Neural cell (in vitro differentiated cells): Measurements from ENCODE around the gene SIX1.
A peak's percentile ranks its signal among the peaks of the same experiment; 100 is the strongest.

Source experiments
- CTCF ChIP-seq: fragments of 450-650 bp; IDR thresholded peaks from 2 replicates; pipeline ENCODE4 v1.5.1; 2014; ENCODE audit warnings: antibody characterized with exemption, mild to moderate bottlenecking, moderate library complexity; ENCODE audit not compliant: poor library complexity, severe bottlenecking
- EP300 ChIP-seq: fragments of 450-650 bp; conservative IDR thresholded peaks from 2 replicates; pipeline ENCODE4 v1.6.1; 2014; ENCODE audit warnings: antibody characterized with exemption, mild to moderate bottlenecking, moderate library complexity; ENCODE audit not compliant: poor library complexity, severe bottlenecking
- EZH2 ChIP-seq: fragments of 200-600, 300-800 bp; shearing (Covaris generic), sonication (generic); IDR thresholded peaks from 2 replicates; pipeline ENCODE4 v1.6.1; 2014; ENCODE audit warnings: antibody characterized with exemption, low read length, borderline replicate concordance, mild to moderate bottlenecking; ENCODE audit not compliant: insufficient read depth, poor library complexity, severe bottlenecking
- MXI1 ChIP-seq: fragments of 450-650 bp; conservative IDR thresholded peaks from 2 replicates; pipeline ENCODE4 v1.6.1; 2014; ENCODE audit warnings: antibody characterized with exemption, mild to moderate bottlenecking; ENCODE audit not compliant: poor library complexity, severe bottlenecking
- POLR2AphosphoS5 ChIP-seq: IDR thresholded peaks from 2 replicates; pipeline ENCODE4 v1.6.1; 2012
- SMC3 ChIP-seq: fragments of 450-650 bp; conservative IDR thresholded peaks from 2 replicates; pipeline ENCODE4 v1.6.1; 2014; ENCODE audit warnings: antibody characterized with exemption, mild to moderate bottlenecking, moderate library complexity; ENCODE audit not compliant: poor library complexity
- TAF1 ChIP-seq: IDR thresholded peaks from 2 replicates; pipeline ENCODE4 v1.6.1; 2012; ENCODE audit warnings: low read depth

- TF ChIP-seq SMC3 (peak; percentile 15), CTCF (peak; percentile 43), POLR2AphosphoS5 (peak; percentile 16), TAF1 (no peak), EP300 (no peak), MXI1 (no peak), EZH2 (peak; percentile 37)
Observed at GRCh38 chr14:60656686-60657455, 7.6 kb upstream of the SIX1 start.
